NCI-H526 treated with DMSO at 0.1 percent for 48 hours (cell line): ENCODE results near the gene PARVG.
"Not testable (repeated sequence)": the region's sequence is repeated elsewhere in the genome, so short reads cannot be mapped to it uniquely, and the experiment has no call there.

Experiments
- DNase-seq: peaks from one replicate; lab custom pipeline; 2025; lab: John Stamatoyannopoulos, UW

Gene PARVG

DNA sequence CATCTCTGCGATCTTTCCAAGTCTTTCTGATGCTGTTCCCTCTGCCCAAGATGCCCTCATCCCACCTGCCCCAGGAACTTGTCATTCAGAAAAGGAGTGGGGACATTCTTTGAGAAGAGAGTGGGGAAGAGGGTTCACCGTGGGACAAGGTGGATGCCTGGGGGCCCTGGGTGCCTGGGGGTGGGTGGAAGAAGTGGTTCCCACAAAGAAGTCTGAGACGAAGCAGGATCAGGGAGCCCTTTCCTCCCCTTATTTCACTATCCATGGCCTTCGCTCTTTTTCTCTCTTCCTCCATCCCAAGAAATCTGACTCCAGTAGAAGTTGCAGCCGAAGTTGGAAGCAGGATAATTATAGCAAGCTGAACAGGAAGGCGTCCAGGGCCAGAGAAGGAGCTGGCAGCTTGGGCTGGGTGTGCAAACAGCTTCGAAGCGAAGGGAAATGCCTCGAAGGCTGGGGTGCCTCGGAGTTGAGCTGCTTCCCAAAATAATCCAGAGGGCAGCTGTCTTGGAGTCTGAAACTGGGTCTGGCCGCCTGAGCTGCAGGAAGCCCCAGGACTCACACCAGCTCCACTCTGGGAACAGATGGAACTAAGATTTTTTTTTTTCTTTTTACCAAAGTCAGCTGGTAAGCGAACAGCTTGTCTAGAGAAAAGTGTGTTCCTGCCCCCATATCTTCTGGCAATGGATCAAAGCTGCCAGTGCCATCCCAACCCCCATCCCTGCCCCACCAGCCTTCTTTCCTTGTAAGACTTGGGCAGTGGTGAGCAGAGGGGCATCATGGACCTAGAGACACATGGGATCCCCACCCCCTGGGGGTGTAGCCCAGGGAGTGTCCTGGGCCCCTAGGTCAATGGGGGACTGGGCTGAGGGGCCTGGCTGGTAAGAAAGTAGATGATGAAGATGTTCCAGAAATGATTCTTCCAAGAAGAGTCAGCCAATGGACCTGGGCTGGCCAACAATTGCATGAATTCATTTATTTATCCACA lies 31.5 kb downstream of the PARVG start:
- no peak for DNase-seq

DNA sequence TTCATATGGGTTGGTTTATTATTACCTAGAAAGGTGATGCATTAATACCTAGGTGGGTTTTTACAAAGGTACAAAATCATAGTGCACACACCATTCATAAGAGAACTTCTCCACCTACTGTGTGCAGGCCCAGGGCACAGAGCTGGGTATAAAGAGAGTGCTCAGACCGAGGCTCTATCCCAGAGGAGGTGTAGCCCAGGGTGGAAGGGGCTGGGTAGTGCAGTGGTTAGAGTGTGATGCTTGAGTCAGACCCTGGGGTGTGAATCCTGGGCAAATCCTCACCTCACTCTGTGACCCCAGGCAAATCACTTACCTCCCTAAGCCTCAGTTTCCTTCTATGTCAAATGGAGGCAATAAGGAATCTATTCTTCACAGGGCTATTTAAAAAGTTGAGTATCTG lies 32.2 kb downstream of the PARVG start:
- DNase-seq: no peak

DNA sequence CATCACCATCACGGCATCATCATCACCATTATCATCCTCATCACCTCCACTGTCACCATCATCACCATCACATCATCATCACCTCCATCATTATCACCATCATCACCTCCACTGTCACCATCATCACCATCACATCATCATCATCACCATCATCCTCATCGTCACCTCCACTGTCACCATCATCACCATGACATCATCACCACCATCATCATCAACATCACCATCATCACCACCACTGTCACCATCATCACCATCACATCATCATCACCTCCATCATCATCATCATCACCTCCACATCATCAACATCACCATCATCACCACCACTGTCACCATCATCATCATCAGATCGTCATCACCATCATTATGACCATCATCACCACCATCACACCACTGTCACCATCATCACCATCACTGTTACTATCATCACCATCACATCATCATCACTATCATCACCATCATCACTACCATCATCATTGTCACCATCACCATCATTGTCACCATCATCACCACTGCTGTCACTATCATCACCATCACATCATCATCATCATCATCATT lies 32.8 kb downstream of the PARVG start:
- no peak for DNase-seq

DNA sequence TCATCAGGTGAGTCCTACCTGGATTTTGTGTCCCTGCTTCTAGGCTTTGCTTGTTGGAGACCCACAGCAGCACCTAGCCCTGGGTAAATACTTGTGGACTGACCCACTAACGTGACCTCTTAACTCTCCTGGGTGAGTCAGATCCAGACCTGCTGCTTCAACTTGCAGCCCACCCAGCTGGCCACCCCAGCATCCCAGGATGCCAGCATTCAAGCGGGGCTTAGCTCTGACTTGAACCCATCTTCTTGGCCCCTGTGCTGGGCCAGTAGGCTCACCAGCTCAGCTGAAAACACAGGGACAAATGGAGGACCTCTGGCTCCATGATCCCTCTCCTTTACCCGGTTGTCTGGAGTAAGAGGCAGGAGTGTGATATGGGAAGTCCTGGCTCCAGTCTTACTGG lies 33.5 kb downstream of the PARVG start:
- DNase-seq: no peak

DNA sequence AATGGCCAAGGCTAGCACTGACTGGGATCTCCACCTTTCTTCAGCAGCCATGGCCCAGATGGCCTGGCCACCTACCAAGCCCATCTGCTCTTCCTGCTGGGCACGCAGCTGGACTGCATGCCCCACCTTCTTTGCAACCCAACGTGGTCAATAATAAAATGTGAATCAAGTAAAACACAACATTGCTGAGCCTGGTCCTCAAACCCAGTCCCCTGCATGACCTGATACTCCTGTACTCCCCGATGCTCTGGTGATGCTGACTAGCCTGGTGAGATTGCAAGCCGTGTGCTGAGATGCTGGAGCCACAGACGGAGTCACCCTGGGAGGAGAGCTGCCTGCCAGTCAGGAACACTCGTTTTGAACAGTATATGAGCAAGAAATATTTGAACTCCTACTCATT lies 34.0 kb downstream of the PARVG start:
- DNase-seq: no peak

DNA sequence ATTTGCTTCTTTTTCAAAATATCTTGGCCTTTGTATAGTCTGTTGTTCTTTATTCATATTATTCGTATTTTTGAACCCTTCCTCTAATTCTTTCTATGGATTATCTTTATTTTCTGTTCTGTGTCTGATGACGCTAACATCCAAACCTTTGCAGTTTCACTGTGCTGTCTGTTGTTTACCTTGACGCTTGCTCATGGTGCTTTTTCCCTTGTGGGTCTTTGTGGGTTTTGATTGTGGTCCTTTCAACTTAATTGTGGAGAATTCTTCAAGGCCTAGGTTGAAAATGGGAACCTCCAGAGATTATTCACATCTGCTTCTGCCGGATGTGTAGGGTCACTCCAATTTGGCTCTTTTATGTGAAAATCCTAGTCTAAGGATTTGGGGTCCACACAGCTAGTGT lies 34.6 kb downstream of the PARVG start:
- no peak for DNase-seq

DNA sequence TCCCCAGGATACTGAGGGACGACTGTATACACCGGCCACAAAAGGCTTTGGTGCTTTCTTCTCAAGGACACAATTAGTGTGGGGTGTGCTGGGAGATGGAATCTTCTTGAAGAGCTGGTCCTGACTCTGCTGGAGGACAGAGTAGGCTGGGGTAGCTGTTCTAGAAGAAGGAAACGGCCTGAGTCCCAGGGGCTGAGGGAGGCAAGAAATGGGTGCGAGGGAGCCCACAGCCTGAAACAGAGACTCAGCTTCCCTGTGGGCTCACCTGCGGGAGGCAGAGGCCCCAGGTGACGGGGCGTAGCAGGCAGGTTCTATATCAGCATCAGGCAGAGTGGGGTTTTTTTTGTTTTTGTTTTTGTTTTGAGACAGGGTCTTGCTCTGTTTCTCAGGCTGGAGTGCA lies 36.6 kb downstream of the PARVG start:
- no peak for DNase-seq

DNA sequence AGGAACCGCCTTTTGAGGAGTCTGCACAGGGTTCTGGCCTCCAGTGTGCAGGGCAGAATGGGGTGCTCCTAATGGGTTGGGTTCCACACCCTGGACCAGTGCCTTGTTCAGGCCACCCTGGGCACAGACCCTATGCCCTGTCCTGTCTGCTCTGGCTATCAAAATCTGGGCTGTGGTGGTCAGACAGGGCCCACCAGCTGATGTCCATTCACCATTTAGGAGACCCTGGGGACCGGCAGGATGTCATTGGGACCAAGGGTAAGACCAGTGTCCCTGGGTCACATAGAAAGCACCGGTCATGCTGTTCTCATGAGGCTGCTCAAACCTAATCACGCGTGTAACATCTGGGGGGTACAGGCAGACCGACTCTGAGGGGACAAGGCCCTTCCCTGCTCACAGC lies 37.3 kb downstream of the PARVG start:
- DNase-seq: no peak

DNA sequence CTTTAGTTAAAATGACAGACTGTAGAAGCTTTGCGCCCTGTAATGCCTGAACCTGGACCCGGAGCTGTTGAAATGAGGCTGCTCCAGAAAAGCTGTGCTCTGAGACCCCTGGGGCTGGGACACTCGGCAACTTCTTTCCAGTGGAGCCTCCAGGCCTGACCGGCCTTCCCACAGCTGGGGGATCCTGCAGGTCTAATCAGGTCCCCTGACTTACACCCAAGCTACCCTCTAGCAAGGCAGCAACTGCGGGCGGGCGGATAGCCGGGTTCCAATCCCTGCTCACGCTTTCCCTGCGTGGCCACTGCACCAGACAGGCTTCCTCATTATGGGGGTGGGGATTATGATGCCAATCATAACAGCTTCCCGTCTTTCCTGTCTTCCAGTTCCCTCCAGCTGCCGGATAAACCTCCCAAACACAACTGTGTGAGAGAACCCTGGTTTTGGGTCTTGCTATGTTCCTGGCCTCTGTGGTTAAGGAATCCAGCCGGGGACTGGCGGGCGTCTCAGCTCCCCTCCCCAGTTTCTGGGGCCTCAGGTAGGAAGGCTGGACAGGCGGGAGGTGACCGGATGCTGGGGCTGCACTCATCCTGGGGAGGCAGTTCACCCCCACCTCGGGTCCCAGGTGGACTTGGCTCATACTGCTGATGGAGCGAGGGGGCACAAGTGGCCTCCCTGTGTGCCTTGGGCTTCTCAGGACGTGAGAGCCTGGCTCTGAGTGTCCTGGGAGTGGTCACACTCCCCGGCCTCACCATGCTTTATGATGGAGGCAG lies 38.6 kb downstream of the PARVG start:
- no peak for DNase-seq

DNA sequence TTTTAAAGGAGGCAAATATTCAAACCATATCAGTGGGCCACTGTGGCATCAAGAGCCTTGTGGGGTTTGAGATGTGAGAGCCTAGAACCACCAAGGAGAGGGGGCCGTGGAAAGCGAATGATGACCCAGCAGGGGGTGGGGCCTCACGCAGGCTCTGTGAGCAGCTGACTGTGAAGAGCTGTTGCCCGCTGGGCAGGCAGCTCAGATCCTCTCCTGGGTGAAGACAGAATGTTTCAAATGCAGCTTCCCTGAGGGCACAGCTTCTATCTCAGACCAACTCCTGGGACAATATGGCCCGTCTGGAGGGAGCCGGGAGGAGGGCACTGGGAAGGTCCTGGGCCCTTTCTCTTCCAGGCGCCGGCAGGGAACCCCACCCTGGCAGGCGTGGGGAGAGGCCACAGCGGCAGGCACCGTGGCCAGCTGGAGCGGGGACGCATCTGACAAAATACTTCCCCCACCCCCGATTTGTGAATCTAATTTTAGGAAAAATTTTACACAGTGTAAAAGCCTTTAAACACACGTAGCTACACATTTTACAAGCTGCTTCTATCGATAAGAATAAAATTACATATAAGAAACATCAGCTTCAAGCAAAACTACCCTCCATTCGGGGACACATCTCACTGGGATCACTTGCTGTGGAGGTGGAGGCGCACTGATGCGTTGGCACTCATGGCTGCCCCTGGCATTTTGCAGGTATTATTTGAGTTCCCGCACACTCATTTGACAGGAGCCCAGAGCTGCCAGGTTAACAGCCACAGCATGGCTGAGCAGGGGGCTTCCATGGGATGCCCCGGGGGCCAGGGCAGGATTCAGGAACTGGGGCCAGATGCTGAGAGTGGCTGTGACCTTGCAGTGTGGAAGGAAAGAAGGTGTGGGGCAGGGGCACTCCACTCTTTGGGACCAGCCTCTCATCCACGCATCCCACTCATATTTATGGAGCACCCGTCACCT lies 40.3 kb downstream of the PARVG start:
- DNase-seq: no peak

DNA sequence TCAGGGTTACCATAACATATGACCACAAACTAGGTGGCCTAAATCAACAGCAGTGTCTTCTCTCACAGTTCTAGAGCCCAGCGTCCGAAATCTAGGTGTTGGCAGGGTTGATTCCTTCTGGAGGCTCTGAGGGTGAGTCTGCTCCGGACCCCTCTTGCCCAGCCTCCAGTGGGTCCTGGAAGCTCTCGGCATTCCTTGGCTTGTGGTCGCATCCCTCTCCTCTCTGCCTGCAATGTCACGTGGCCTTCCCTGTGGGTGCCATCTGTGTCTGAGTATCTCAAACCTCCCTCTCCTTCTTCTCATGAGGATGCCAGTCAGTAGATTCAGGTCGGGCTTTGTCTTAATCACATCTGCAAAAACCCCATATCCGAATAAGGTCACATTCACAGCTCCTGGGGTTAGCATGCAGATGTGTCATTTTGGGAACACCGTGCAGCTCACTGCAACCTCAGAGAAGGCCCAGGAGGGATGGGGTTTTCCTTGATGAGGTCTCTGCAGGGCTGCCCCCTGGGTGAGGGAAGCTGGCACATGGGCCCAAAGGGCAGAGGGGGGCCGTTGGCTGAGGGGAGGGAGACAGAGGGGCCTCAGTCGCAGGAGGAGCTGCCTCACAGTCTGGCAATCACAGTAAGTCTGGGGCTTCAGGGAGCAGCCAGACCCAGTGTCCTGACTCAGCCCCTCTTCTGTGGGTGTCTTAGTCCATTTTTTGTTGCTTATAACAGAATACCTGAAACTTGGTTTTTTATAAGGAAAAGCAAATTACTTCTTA lies 41.2 kb downstream of the PARVG start:
- no peak for DNase-seq

DNA sequence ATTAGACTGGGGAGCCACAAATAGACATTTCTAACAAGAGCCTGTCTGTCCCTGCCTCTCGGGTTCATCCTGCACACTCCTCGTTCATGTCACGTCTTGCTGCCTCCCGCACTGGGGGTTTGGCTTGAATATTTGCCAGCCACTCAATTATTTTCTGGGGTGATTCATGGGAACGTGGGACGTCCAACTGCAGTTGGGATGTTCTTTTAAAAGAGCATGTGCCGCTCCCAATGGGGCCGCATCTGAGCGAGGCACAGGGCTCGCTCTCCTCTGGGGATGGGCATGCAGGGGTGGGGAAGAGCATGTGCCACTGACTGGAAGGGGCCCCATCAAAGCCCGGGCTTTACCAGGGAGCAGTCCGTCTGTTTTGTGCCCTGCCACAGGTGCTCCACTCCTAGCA lies 43.4 kb downstream of the PARVG start:
- no peak for DNase-seq

DNA sequence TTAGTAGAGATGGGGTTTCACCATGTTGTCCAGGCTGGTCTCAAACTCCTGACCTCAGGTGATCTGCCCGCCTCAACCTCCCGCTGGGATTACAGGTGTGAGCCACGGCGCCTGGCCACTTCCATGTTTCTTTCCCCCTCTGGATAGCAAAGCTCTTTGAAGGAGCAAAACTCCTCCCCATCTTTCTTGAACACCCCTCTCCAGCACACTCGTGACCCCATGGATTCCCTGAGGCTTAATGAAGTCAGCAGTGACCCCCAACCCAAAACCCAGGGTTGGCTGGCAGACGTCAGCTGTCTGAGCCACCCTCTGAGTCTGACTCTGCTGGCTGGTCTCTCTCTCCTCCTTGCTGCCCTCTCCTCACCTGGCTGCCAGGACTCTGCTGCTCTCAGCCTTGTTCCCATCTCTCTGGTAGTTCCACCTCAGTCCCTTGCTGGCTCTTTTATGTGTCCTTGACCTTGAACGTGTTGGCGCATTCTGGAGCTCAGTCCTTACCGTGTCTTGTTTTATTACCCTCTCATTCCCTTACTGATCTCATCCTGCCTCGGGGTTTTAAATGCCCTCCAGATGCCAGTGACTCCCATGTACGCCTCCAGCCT lies 44.5 kb downstream of the PARVG start:
- no peak for DNase-seq

DNA sequence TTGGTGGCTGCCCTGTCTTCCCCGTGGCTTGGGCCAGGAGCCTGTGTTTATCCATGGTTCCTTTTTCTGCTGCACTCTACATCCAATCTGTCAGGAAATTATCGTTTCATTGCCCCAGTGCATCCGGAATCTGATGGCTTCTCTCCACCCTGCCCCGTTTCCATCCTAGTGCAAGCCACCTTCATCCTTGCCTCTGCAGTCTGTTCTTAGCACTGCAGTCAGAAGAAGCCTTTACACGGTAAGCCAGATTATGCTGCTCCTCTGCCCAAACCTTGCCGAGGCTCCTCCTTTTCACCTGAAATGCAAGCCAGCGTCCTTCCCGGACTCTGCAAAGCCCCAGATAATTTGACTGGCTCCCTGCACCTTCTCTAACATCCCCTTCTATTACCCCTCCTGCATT lies 45.1 kb downstream of the PARVG start:
- no peak for DNase-seq

DNA sequence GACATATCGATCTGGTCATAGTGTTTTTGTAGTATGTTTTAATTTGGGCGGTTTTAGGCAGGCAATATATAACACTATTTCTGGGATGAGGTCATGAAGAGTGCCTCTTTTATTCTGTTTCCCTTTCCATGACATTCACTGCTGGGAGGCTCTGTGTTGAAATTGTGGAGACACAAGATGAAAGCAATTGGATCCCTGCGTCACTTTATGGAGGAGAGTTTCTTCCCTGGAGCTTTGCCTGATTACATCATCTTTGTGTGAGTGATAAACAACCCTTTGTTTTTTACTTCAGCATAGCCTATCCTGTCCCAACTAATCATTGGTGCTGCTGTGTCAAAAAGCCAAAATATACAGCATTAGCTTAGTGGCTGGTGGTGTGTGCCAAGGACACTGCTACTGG lies 48.6 kb downstream of the PARVG start:
- DNase-seq: no peak

DNA sequence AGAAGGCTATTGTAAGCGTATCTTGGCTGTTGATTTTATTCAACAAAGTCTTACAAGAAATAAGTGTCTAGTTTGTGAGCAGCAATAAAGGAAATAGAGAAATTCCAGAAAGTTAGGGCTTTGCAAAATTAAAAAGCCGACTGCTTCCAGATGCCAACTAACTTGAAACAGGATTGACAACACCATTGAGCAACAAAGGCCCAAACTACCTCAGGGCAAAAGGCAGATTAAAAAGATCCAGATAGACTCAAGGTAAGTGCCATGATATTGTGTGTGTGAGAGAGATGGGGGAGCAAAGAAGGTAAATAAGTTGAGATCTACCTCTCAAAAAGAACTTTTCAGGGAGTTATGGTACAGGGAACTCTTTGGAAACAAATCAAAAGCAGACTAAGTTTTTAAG lies 49.1 kb downstream of the PARVG start:
- no peak for DNase-seq

DNA sequence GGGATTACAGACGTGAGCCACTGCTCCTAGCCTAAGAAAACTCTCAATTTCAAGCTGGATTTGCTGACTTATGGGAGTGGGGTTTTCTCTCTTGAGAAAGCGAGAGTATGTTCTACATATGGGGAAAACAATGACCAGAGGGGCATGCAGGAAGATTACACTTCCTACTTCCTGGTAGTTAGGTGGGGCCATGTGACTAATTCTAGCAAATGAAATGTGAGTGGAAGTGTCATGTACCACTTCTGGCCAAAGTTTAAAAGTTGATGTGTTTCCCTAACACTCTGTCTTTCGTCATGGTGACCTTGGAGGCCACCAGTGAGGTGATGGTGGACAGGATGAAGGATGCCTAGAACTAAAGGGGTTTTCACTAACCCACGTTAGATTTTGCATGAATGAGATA lies 50.5 kb downstream of the PARVG start:
- DNase-seq: no peak

DNA sequence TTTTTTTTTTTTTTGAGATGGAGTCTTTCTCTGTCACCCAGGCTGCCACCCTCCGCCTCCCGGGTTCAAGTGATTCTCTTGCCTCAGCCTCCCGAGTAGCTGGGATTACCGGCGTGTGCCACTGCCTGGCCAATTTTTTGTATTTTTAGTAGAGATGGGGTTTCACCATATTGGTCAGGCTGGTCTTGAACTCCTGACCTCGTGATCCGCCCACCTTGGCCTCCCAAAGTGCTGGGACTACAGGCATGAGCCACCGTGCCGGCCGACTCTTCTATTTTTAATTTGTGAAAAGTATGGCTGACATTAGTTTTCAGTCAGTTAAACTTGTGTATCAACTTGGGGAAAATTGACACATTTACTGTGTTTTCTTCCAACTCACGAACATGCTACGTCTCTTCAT lies 53.6 kb downstream of the PARVG start:
- not testable (repeated sequence) for DNase-seq

DNA sequence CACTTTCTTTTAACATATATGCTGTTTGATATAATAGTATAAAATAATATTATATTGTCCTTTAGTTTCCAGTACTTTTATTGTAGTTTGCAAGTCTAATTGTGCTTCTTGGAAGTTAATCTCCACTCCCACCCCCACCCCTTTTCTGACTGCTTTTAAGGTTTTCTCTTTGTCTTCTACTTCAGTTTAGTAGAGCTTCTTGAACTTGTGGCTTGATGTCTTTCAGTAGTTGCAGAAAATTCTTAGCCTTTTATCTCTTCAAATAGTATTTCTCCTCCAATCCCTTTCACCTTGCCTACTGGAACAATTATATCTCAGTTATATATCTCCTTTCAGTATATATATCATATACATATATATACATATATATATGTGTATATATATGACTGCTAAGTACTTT lies 56.6 kb downstream of the PARVG start:
- no peak for DNase-seq

DNA sequence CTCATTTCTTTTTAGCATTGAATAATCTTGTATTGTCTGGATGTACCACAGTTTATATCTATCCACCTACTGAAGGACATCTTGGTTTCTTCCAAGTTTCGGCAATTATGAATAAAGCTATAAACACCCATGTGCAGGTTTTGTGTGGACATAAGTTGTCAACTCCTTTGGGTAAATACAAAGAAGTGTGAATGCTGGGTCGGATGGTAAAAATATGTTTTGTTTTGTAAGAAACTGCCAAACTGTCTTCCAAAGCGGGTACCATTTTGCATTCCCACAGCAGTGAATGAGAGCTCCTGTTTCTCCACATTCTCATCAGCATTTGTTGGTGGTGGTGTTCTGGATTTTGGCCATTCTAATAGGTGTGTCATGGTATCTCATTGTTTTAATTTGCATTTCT lies 60.4 kb downstream of the PARVG start:
- not testable (repeated sequence) for DNase-seq
